ENCODE results near the gene ACVRL1.

GRCh38 chr12:51921017-51921725 lies 13.9 kb downstream of the ACVRL1 start:
- TF ChIP-seq POLR2A (IDR thresholded peaks at IDR 0.05) (no peak), CTCF (IDR thresholded peaks at IDR 0.05) (no peak), EP300 (IDR thresholded peaks at IDR 0.05) (no peak), POLR2AphosphoS5 (IDR thresholded peaks at IDR 0.05) (no peak)
